Measurements from ENCODE around the gene TIE1. TPM values are rescaled to one million over a fixed set of nuclear protein-coding genes. Genes with fewer than 3 reads are reported as not detected.

Gene TIE1
- total and polyA plus RNA-seq, 9 of the 15 experiments (the other 6 are each of a cell fraction or from before 2014, with no cell fraction given) = 0.07 to 0.49 (median 0.14) TPM; not detected in 4

- TF ChIP-seq FOXA1 (IDR thresholded peaks at IDR 0.05; ENCODE audit: borderline replicate concordance) (no peak), ELK1 (CRISPR knock-in tag; IDR thresholded peaks at IDR 0.05) (no peak), NR2C2 (CRISPR knock-in tag; IDR thresholded peaks at IDR 0.05) (no peak), NR2C2 (tag; IDR thresholded peaks at IDR 0.05) (peak; percentile 13; the same call in 1 of the 2 replicates), MAZ (CRISPR knock-in tag; conservative IDR thresholded peaks at IDR 0.05 in 1 of 2, IDR thresholded peaks at IDR 0.05 in 1 of 2) (no peak), MTA3 (IDR thresholded peaks at IDR 0.05; ENCODE audit: borderline replicate concordance) (no peak), CSDE1 (IDR thresholded peaks at IDR 0.05) (no peak), RB1 (IDR thresholded peaks at IDR 0.05; ENCODE audit: low read depth) (no peak), DDX20 (tag; IDR thresholded peaks at IDR 0.05; ENCODE audit: low read depth) (no peak), POLR2AphosphoS2 (IDR thresholded peaks at IDR 0.05; ENCODE audit: low read length) (peak; percentile 96), ZNF133 (CRISPR knock-in tag; IDR thresholded peaks at IDR 0.05) (no peak), MLLT1 (IDR thresholded peaks at IDR 0.05) (no peak), POLR2A (conservative IDR thresholded peaks at IDR 0.05) (peak; percentile 62; the same call in 1 of the 2 replicates), RBBP5 (IDR thresholded peaks at IDR 0.05; ENCODE audit: borderline replicate concordance, insufficient read depth, low read length, poor library complexity, severe bottlenecking) (no peak), CHD1 (IDR thresholded peaks at IDR 0.05; ENCODE audit: low read length) (no peak), ZNF232 (CRISPR knock-in tag; IDR thresholded peaks at IDR 0.05) (no peak), POLR2AphosphoS5 (IDR thresholded peaks at IDR 0.05; ENCODE audit: control insufficient read depth, insufficient read depth, low read depth, low read length) (peak; percentile 72; the same call in 1 of the 2 replicates), VEZF1 (CRISPR knock-in tag; IDR thresholded peaks at IDR 0.05) (no peak), POLR2B (IDR thresholded peaks at IDR 0.05; ENCODE audit: low read depth, partially characterized antibody) (peak; percentile 71), ZFPM2 (CRISPR knock-in tag; IDR thresholded peaks at IDR 0.05) (no peak), NFE2 (IDR thresholded peaks at IDR 0.05; ENCODE audit: low read depth) (no peak), ESRRB (CRISPR knock-in tag; IDR thresholded peaks at IDR 0.05; ENCODE audit: borderline replicate concordance) (no peak), SUPT5H (IDR thresholded peaks at IDR 0.05) (0 out of 2 replicates have a peak, but pooled peaks have one; percentile 70), RFX5 (IDR thresholded peaks at IDR 0.05; ENCODE audit: low read depth, low read length) (no peak), SRF (CRISPR knock-in tag; IDR thresholded peaks at IDR 0.05) (no peak), KDM4B (IDR thresholded peaks at IDR 0.05; ENCODE audit: borderline replicate concordance in 2 of 2, low read depth in 1 of 2) (no peak), ATF7 (IDR thresholded peaks at IDR 0.05) (no peak)
Measured at GRCh38 chr1:43363283-43363934, 62.6 kb downstream of the TIE1 start (continued).
